ENCODE measurements around the gene KCNH4.
"Not testable (repeated sequence)": the region's sequence is repeated elsewhere in the genome, so short reads cannot be mapped to it uniquely, and the experiment has no call there.

The KCNH4 gene

DNA sequence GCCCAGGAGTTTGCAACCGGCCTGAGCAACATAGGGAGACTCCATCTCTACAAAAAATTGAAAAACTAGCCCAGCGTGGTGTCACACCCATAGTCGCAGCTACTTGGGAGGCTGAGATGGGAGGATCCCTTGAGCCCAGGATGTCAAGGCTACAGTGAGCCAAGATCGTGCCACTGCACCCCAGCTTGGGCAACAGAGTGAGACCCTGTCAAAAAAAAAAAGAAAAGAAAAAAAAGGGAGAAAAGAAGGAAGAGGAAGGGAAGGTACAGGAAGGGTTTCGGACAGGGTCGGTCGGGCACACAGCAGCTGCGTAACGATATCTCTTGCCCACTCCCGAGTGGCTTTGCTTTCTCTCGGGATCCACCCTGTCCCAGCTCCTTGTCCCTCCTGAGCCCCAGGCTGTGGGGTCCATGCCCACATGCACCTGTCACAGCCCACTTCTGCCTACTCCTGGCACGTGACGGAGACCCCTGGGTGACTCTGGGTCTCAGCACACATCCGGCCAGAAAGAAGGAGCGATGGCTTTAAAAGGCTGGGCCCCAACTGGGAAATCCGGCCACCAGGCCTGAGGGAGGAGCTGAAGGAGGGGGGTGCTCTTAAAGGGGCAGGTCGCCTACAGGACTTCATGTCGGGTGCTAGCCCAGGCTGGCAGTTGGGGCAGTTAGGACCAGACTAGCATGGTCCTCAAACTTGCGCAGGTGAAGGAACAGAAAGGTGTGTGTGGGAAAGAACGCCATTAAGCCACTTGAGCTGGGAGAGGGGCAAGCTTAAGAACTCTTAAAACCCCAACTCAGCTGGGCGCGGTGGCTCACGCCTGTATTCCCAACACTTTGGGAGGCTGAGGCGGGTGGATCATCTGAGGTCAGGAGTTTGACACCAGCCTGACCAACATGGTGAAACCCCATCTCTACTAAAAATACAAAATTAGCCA lies 13.3 kb upstream of the KCNH4 start, which contains the start of gene GHDC:
Gene GHDC, minus strand, starts transcription at position 526 of the 931 bp plus-strand sequence. CDS start 913 bp downstream, outside the sequence.
- peak; percentile 87 for DNase-seq (ENCODE audit: low spot score)

DNA sequence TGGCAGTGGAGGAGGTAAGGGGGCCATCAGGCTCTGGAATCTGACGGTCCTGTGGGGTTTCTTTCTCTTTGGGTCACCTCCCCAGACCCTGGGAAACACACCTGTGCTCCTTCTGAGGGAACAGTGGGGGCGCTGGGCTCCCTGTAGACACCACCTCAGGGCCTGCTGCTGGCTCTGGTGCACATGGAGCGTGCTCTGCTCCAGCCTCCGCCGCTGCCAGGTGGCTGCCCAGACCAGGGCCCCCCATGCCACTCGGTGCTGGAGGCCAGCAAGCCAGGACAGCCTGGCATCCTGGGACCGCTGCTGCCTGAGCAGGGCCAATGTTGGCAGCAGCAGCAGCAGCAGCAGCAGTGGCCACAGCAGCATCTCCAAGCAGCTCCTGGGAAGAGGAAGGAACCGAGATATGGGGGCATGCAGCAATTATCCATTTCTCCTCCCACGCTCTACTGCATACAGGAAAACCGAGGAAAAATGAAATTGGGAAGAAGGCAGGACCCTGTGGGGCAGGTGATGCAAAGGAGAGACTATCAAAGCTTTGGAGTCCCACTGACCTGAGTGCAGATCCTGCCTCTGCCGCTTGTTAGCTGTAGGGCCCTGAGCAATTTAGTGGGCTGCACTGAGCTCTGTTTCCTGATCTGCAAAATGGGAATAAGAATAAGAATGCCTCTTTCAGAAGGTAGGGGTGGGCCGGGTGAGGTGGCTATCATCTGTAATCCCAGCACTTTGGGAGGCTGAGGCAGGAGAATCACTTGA lies 12.4 kb upstream of the KCNH4 start:
- DNase-seq (ENCODE audit: low spot score): no peak

DNA sequence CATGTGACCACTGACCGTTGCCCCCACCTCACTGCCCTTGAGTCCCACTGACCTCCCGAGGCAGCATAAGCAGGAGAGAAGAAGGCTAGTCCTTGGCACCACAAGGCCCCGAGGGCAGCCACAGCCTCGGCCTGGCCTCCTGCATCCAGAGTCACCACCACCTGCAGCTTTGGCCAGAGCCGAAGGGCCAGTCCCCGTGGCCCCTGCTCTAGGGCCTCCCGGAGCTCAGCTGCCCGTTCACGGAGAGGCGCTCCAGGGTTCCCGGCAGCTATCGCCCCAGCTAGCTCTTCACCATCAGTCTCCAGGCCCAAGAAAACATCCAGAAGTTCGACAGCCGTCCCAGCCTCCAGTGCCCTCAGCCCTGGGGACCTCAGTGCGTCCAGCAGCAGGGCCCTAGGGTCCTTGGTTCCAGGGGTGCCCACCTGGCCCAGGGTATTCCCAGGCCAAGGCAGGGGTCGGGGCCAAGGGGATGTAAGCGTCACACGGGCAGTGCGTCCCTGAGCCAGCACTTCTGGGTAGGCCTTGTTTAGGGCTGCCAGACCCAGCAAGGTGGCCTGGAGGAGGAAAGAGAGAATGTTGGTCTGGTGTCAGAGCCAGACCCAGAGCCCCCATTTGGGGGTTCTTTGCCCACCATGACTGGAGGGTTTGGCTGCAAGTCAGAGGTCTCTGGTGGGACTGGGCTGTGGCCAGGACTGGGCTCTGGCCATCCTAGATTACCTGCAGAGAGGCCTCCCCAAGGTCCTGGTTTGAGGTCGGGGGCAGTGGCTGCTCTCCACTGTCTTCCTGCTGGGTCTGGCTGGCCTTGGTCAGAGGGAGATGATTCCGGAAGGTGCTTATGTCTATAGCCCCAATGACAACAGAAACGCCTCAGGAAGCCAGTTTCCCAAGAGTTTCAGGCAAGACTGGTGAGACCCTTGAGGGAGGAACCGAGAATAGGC lies 11.5 kb upstream of the KCNH4 start:
- DNase-seq (ENCODE audit: low spot score): no peak

DNA sequence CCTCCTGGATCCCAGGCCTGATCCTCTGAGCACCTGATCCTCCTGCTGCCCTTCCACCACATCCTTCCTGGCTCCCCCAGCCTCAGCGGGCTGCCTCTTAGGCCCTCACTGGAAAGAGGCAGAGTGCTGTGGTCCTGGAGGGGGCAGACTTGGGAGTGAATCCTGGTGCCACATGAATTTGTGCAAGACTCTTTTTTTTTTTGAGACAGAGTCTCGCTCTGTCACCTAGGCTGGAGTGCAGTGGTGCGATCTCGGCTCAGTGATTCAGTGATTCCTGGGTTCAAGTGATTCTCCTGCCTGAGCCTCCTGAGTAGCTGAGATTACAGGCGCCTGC lies 10.3 kb upstream of the KCNH4 start:
- no peak for DNase-seq (ENCODE audit: low spot score)

DNA sequence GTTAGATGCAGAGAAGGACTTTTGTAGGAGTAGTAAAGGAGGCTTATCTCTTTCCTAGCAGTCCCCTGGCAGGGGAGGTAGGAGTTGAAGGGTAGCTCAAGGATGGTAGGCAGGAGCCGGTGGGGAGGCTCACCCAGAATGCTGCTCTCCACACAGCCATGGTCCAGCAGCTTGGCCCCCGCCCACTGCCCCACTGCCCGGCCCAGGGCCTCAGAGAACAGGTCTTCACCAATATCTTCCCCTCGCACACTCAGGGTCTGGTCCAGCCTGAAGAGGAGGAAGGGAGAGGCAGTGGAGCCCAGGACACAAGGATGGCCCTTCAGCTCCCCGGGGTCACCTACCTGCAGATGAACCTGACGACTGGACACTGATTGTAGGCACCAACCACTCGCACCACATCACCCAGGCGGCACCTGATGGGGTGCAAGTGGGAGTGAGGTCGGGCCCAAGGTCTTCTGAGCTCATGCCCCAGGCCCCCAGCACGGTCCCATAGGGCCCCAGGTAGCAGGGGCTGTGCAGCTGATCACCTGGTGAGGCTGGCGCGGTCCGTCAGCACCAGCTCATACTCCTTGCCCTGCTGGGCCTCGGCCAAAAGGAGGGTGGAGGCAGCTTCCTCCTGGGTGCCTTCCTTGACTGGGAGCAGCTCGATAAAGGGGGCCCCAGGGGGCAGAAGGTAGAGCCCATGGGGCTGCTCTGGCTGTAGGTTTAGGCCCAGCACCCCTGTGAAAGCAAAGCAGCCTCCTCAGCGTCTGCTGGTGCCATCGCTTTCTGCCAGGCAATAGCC lies 9.7 kb upstream of the KCNH4 start:
- no peak for DNase-seq (ENCODE audit: low spot score)

DNA sequence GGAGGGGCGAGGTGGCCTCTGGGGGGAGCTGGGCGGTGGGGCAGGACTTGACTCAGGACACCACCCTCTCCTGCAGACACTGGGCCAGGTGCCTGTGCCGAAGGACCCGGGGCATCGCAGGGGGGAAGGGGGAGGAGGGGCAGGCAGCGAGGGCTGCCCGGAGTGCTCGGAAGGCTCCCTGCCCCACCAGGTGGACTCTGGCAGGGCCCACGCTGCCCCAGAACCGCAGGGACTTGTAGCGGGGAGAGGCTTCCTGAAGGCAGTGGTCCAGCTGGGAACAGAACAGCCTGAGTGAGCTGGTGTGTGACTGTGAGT lies 8.7 kb upstream of the KCNH4 start:
- no peak for DNase-seq (ENCODE audit: low spot score)

DNA sequence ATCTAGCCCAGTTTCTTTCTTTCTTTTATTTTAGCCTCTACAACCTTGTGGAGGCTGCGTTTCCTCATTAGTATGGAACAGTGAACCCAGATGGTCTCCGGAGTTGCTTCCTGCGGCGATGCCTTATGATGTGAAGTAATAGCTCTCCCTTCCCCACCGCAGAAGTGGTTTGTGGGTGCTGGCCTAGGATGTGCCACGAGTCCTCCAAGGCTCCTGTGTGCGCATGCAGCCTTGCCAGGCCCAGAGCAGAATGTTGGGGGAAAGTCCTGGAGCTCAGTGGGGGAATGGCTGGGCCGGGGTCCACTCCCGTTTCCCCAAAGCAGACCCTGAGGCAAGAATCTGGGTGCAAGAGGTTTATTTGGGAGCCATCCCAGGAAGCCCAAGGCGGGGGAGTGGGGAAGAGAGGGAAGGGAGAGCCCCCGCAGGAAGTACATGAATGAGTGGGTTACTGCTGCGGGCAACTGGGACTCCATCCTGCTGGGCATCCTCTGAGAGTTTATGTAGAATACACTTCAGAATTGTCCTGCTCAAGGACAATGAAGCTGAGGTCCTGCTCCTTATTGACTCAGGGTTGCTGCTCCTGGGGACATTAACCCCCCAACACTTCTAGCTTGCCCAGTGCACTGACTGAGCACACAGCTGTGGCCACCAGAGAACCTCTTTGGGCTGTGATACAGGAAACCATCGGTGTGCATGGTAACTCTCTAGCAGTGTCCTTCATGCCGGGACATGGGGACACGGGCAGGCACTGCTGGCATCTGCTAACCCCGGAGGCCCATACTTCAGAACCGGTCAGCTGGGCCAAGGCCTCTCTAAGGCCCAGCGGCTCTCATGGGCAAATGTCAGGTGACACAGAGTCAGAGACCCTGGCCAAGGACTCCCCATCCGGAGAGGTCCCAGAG lies 8.1 kb upstream of the KCNH4 start:
- no peak for DNase-seq (ENCODE audit: low spot score)

DNA sequence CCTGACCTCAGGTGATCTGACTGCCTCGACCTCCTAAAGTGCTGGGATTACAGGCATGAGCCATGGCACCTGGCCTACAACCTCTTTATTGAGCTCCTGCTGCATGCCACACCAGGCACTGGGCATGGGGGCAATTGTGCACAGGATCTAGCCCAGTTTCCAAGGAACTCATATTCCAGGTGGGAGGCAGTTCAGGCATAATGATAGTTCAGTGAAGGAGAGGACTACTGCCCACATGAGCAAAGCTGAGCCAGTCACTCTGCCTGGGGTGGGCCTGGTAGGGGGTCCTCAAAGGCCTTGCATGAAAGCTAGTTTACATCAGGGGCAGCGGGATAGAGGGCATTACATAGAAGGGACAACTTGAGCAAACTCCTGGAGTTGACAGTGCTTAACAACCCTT lies 6.9 kb upstream of the KCNH4 start:
- DNase-seq (ENCODE audit: low spot score): no peak

DNA sequence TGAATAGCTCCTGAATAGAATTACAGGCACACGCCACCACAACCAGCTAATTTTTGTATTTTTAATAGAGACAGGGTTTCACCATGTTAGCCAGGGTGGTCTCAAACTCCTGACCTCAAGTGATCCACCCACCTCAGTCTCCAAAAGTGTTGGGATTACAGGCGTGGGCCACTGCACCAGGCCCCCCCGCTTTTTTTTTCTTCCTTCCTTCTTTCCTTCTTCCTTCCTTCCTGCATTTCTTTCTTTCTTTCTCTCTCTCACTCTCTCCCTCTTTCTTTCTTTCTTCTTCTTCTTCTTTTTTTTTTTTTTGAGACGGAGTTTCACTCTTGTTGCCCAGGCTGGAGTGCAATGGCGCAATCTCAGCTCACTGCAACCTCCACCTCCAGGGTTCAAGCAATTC lies 5.2 kb upstream of the KCNH4 start:
- DNase-seq (ENCODE audit: low spot score): not testable (repeated sequence)

DNA sequence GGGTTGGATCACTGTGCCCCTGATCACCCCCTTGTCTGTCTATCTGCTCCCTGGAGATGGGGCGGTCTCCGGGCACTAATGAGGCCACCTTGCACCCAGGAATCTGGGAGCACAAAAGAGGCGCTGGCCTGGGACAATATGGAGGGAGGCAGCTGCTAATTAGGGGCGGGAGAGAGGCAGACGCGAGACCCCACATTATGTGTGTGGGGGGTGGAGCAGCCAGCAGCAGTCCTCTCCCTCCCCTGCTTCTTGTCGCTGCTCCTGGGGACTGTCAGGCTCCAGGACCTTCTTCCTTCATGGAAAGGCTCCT lies 4.6 kb upstream of the KCNH4 start:
- no peak for DNase-seq (ENCODE audit: low spot score)

DNA sequence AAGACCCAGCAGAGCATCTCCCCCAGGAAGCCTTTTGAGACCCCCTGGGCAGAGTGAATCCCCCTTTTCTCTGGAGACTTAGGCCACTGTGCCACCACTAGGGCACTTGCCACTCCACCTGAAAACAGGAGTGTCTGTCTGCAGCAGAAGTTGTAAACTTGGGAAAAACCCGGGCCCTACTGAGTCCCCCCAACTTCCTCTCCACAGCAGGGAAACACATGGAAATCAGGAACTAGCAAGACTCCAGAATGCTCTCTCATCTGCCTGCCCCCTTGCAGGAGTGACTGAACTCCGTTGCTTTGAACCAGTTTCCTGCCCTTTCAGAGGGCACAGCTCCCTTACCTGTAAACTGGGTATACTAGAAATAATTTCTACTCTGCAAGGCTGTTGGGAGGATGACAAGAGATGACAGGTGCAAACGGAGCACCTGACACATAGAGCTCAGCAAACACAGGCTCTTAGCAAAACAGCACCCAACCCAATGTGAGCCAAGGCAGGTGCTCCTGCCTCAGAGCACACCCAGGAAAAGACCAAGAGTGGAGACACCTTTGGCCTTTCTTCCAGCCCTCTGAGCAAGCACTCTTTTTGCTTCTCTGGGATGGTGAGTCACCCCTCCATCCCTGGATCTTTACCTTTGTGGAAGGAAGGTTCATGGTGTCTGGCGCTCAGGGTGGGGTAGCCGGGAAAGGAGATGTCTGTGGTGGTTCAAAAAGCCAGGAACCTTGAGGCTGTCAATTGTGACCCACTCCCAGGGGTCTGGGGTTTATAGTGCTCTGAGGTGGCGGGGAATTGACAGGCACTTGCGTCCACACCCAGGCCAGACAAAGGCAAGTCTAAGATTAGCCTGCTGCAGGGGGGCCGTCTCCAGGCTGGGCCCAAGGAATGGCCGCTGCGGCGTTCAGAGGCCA lies 4.0 kb upstream of the KCNH4 start, which contains the start of gene HCRT:
Gene HCRT, minus strand, starts transcription at position 740 of the 908 bp plus-strand sequence. Its CDS starts 87 bp downstream, at position 653.
- no peak for DNase-seq (ENCODE audit: low spot score)

DNA sequence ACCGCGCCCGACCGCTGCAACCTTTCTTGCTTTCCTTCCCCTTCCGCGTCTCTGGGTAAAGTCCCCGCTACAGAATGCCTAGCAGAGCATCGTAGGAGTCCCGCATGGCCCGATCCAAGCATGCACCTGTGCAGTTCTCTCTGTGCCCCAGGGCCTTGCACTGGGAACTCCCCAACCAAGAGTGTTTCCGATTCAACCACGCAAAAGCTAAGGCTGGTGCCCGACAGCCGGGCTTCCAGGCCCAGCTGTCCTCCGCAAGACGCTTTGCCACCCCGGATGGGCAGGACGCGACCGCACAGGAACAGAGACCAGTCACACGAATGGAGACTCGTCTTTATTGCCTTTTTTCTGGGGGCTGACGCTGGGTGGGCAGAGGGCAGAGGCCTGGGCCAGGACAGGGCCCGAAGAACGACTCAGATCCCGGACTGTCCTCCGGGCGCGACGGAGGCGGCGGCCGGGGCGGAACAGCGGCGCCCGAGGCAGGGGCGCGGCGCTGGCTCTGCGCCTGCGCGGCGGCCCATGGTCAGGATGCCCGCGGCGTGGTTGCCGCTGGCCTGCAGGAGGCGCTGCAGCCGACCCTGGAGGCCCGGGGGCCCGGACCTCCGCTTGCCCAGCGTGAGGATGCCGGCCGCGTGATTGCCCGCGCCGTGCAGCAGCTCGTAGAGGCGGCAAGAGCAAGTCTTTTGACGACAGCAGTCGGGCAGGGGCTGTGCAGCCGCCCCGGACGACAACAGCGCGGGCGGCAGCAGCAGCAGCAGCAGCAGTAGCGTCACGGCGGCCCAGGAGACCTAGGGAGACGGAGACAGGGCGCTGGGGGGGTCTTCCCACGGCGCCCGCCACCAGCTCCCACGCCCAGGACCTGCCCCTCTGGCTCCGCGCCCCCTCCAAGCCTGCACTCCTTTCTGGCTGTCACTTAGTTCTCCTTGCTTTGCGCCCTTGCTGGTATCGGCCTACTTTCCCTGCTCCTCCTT lies 3.1 kb upstream of the KCNH4 start:
- DNase-seq (ENCODE audit: low spot score): peak; percentile 87

DNA sequence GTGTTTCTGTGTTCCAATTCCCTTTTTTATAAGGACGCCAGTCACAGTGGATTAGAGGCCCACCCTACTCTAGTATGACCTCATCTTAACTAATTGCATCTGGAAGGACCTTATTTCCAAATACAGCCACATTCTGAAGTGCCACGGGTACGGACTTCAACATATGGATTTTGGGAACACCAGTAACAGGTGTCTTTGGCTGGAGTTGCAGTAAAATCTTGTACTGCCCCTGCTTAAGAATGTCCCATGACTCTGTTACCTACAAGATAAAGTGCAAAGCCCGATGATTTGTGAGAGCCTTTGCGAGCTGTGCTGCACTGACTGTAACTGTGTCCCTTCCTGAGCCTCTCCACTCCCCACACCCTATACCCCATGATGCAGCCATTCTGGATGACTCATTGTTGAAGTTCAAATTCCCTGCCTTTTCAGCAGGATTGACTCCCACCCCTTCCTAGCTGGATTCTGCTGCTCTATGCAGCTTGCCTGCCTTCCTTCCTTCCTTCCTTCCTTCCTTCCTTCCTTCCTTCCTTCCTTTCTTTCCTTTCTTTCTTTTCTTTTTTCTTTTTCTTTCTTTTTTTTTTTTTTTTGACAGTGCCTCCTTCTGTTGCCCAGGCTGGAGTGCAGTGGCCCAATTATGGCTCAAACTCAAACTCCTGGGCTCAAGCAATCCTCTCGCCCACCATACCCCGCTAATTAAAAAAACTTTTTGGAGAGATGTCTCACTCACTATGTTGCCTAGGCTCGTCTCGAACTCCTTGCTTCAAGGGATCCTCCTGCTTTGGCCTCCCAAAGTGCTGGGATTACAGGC lies 2.2 kb upstream of the KCNH4 start:
- DNase-seq (ENCODE audit: low spot score): no peak

DNA sequence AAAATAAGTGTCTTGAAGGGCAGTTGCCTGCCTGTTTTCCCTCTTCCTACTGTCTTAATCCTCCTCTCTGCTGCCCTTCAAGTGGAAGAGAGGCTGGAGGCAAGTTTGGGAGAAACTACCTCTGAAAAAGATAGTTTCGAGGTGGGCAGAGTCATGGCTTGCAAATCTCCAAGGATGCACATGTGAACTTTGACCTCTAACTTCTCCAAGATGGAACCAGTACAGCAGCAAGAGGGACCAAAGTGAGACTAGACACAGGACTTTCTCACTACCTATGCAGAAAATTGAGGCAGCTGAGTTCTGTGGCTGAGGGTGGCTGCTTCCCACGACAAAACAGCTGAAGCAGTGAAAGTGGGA lies 887 bp upstream of the KCNH4 start:
- DNase-seq (ENCODE audit: low spot score): no peak

DNA sequence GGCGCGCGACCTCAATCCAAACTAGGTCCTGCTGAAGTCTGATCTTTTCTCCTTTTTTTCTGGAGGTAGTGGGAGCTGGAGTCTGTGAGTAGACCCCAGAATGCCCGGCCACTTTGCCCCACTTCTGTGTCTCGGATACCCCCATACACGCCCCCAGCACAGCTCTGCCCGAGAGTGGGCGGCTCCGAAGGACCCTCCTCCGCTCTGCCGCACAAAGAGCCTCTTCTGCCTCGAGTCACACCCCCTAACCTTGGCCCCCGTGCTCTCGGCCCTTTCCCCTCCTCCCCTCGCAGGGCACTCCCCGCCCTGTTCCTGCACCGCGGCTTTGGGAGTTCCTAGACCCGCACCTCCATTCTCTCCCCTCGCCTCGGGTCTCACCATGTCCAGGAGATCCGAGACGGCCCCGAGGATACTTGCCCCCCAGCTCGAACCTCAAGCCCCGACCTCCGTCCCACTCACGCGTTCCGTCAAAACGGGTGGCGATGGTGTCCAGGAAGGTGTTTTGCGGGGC lies 476 bp downstream of the KCNH4 start:
- no peak for DNase-seq (ENCODE audit: low spot score)

DNA sequence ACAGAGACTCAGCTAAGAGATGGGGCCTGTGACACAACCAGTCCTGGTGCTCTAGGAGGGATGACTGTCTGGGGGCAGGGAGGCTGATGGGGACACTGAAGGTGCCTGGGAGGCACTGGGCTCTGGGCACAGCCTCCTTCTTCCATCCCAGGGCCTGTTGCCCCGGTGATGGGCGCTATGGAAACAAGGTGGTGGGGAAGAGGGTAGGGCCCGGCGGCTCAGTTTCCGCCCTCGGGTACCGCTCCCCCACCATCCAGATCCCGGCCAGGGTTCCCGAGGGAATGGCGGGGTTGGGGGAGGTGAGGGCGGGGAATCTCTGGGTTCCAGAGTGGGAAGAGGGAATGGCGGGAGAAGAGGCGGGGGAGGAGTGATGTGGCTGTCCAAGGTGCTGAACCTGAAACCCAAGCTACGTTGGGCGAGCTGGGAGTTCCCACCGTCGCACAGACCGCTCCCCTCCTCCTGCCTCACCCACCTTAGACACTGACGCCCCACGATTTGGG lies 981 bp downstream of the KCNH4 start:
- no peak for DNase-seq (ENCODE audit: low spot score)

DNA sequence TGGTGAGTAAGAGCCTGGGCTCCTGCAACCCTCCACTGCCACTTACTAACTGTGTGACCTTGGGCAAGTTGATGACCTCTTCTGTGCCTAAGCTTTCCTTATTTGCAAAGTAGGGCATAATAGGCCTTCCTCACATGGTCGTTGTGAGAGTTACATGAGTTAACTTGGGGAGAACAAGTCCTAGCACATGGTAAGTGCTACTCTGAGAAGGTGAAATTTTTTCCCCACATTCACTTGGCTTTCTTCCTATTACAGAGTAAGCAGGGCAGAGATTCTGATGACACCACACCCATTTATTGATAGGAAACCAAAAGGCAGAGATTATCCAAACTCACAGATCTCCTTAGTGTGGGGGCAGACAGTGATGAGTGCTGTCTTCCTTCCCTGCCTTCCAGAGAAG lies 1.6 kb downstream of the KCNH4 start:
- no peak for DNase-seq (ENCODE audit: low spot score)
